GM12872 (cell line): Measurements from ENCODE around the gene ST8SIA1.

Experiments used
- CTCF ChIP-seq: IDR thresholded peaks from 3 replicates; pipeline ENCODE4 v1.5.1; 2011; ENCODE audit warnings: low read depth, mild to moderate bottlenecking, low read length, moderate library complexity; ENCODE audit not compliant: insufficient read depth

The ST8SIA1 gene

DNA sequence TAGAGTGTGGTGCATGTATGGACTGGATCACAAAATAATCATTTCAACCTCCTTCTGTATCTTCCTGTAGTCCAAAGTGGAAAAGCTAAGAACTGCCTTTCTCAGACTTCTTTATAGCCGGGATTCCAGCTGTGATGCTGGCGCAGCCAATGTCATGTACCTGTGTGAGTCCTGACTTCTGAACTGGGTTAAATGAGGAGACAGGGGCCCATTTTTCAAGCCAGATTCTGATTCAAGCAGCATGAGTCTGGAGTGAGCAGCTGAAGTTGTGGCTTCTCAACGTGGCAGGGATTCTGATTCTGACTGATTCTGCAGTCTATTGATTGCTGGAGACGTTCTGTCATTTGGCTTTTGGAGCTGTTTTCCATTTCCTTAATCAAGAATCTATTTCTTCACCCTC lies 111.2 kb downstream of the ST8SIA1 start:
- no peak for TF ChIP-seq CTCF

DNA sequence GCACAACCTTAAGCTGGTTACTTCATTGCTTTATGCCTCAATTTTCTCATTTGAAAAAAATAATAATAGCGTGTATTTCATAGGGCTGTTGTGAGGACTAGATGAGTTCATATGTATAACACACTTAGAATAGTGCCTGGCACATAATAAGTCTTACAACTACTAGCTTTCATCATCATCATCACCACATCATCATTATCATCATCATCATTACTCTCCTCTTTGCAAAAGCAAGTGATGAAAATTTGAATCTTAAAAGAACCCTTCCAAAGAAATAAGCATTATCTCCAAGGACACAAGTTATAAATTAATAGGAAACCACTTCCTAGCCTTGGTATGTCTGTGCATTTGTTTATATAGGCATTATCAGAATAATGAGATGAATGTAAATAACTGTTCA lies 117.0 kb downstream of the ST8SIA1 start:
- no peak for TF ChIP-seq CTCF

DNA sequence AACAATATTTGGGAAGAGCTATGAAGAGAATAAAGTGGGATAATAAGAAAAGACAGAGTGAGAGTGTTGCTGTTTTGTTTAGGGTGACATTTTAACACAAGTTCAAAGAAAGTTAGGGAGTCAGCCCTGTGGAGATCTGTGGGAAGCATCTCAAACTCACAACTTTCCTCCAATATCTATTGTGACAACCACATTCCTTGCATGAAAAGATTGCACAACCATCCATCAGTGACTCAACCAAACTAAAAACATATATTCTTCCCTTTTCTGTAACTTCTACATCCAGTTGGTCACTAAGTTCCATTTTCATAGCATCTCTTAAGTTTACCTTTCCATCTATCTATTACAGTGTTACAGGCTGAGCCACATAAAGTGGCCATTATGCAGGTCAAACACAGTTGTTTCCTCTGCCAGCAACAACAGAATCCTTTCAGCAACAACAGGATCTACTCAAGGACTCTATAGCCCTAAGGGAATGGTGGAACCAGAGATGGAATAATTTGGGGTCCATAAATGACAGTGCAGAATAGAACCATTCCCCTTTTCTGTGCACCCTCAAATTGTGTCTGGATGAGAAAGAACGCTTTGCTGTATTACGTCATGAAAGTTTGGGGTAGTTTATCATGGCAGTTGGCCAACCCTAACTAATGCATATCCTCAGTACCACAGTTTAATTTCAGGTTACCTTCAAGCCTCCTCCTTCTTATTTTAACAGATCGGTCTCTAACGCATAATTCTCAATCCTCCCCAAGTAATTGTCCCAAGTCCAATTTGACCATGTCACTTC lies 118.8 kb downstream of the ST8SIA1 start:
- TF ChIP-seq CTCF = no peak

- no peak for TF ChIP-seq CTCF
These were observed 123.4 kb downstream of the ST8SIA1 start for GRCh38 chr12:22211128-22211527.

DNA sequence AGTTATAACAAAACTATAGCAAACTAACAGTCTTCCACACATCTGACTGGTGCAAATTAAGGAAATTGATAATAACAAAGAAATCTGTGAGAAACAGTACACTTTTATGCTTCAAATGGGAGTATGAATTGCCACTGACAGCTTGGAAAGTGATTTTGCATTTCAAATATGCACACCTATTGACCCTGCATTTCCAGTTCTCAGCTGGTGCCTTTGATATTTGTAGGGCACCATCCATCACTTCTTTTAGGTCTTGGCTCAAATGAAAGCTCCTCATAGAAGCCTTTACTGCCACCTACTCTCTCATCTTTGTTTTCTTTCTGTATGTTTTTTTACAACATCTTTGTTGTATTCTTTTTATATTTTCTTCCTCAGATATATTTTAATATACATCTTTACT lies 125.1 kb downstream of the ST8SIA1 start:
- TF ChIP-seq CTCF = no peak

DNA sequence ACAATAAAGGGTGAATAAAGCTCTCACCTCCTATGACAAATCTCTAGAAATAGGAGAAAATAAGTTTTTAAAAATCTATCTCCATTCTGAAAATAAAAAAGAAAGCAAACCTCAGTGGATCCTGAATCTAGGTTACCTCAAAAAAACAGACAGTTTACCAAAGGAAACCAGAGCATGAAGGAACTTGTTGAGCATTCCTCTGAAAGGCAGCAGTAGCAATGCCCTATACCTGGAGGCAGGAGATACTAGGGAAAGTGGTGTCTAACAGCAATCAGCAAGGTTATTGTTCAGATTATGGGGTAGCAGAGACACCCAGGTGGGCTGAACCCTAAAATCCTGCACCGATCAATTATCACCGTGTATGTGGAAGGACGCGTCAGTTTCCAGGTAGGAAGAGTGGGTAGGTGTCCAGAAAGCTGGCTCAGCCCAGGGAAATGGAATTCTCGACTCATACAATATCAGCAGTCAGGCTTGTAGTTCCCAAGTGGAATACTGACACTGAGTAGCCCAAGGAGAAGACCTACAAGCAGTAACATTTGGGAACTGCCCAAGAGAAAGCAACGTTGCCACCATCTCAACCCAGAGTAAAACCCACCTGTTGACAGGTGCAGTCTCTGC lies 128.3 kb downstream of the ST8SIA1 start:
- TF ChIP-seq CTCF = no peak

DNA sequence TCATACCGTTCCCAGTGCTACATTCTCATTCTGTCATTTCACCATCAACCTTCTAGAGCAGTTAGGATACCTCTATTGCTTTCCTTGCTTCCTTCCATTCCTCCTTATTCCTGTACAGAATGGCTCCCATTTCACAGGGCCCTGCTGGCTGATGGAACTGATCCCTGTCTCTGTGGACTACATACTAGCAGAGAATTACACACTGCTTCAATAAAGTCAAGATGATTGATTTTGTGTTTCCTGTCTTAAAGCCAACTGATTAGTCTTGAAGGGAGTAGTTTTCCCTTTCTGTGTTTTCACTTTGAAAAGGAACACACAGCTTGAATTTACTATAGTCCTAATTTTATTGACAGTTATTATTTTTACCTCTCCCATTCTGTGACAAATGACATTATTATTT lies 130.1 kb downstream of the ST8SIA1 start:
- no peak for TF ChIP-seq CTCF
